SK-N-SH treated with all-trans-retinoic acid at 6 μM for 48 hours (cell line): ENCODE data around the gene FBXL17.

Source experiments
- ATAC-seq: fragments of 200-7000 bp; cut with Tn5 transposase; 3 replicates; pipeline ENCODE4 v1.9.1; 2020; ENCODE audit warnings: mild to moderate bottlenecking, moderate library complexity
- ARNTL ChIP-seq: fragments of 450-650 bp; formaldehyde crosslinking; IDR thresholded peaks from 2 replicates; pipeline ENCODE4 v1.5.0; 2020; ENCODE audit warnings: low read depth, mild to moderate bottlenecking, moderate library complexity, borderline replicate concordance
- BACH2 ChIP-seq: fragments of 250-450 bp; sonication (Bioruptor Pico); IDR thresholded peaks from 2 replicates; pipeline ENCODE4 v1.9.0; 2021; ENCODE audit warnings: mild to moderate bottlenecking, borderline replicate concordance
- CREB5 ChIP-seq: fragments of 250-450 bp; sonication (Bioruptor Pico); IDR thresholded peaks from 2 replicates; pipeline ENCODE4 v1.5.1; 2020; ENCODE audit warnings: low read depth, mild to moderate bottlenecking, moderate library complexity
- ESRRG ChIP-seq: fragments of 250-450 bp; sonication (Bioruptor Pico); IDR thresholded peaks from 2 replicates; pipeline ENCODE4 v1.6.1; 2021; ENCODE audit warnings: mild to moderate bottlenecking
- GLIS3 ChIP-seq: fragments of 250-450 bp; sonication (Bioruptor Pico); IDR thresholded peaks from 2 replicates; pipeline ENCODE4 v1.5.0; 2020; ENCODE audit warnings: mild to moderate bottlenecking, moderate library complexity
- ISL1 ChIP-seq: fragments of 250-450 bp; sonication (Bioruptor Pico); IDR thresholded peaks from 2 replicates; pipeline ENCODE4 v2.1.2; 2022; ENCODE audit warnings: mild to moderate bottlenecking, moderate library complexity
- OSR1 ChIP-seq: fragments of 250-450 bp; sonication (Bioruptor Pico); IDR thresholded peaks from 2 replicates; pipeline ENCODE4 v1.8.0; 2022; ENCODE audit warnings: moderate library complexity, mild to moderate bottlenecking, inconsistent platforms
- RARB ChIP-seq: fragments of 250-450 bp; sonication (Bioruptor Pico); IDR thresholded peaks from 2 replicates; pipeline ENCODE4 v1.8.0; 2021; ENCODE audit warnings: mild to moderate bottlenecking, moderate library complexity
- TCF4 ChIP-seq: fragments of 250-450 bp; sonication (Bioruptor Pico); IDR thresholded peaks from 2 replicates; pipeline ENCODE4 v1.8.0; 2021; ENCODE audit warnings: mild to moderate bottlenecking, moderate library complexity, borderline replicate concordance
- TOX ChIP-seq: fragments of 250-450 bp; sonication (Bioruptor Pico); IDR thresholded peaks from 2 replicates; pipeline ENCODE4 v1.8.0; 2021; ENCODE audit warnings: mild to moderate bottlenecking, moderate library complexity, borderline replicate concordance
- ZC3H10 ChIP-seq: fragments of 250-450 bp; sonication (Bioruptor Pico); IDR thresholded peaks from 2 replicates; pipeline ENCODE4 v1.5.1; 2021; ENCODE audit warnings: mild to moderate bottlenecking, moderate library complexity
- ZFP3 ChIP-seq: fragments of 250-450 bp; sonication (Bioruptor Pico); IDR thresholded peaks from 2 replicates; pipeline ENCODE4 v1.5.0; 2020; ENCODE audit warnings: mild to moderate bottlenecking, moderate library complexity
- ZFP30 ChIP-seq: fragments of 450-650 bp; formaldehyde crosslinking; IDR thresholded peaks from 2 replicates; pipeline ENCODE4 v1.5.0; 2022; ENCODE audit warnings: mild to moderate bottlenecking, moderate library complexity
- ZNF565 ChIP-seq: fragments of 450-650 bp; formaldehyde crosslinking; conservative IDR thresholded peaks from 2 replicates; pipeline ENCODE4 v1.5.0; 2020; ENCODE audit warnings: low read depth, mild to moderate bottlenecking, moderate library complexity
- ZNF70 ChIP-seq: fragments of 450-650 bp; formaldehyde crosslinking; IDR thresholded peaks from 2 replicates; pipeline ENCODE4 v1.5.0; 2020; ENCODE audit warnings: mild to moderate bottlenecking, moderate library complexity
- ZNF8 ChIP-seq: fragments of 450-650 bp; formaldehyde crosslinking; IDR thresholded peaks from 2 replicates; pipeline ENCODE4 v1.5.0; 2020; ENCODE audit warnings: mild to moderate bottlenecking, moderate library complexity
- TF ChIP-seq, protein P1 (sequence below): fragments of 250-450 bp; sonication (Bioruptor Pico); IDR thresholded peaks from 2 replicates; pipeline ENCODE4 v1.8.0; 2021; ENCODE audit warnings: low read depth, mild to moderate bottlenecking, moderate library complexity, borderline replicate concordance
- TF ChIP-seq, protein P2 (sequence below): fragments of 250-450 bp; sonication (Bioruptor Pico); IDR thresholded peaks from 2 replicates; pipeline ENCODE4 v1.5.1; 2021; ENCODE audit warnings: mild to moderate bottlenecking, moderate library complexity
- TF ChIP-seq, protein P3 (sequence below): fragments of 250-450 bp; sonication (Bioruptor Pico); IDR thresholded peaks from 2 replicates; pipeline ENCODE4 v1.5.0; 2020; ENCODE audit warnings: mild to moderate bottlenecking, moderate library complexity

FBXL17 gene

GRCh38 chr5:107858788-107859187 is 523.1 kb downstream of the FBXL17 start (continued):
- TF ChIP-seq ZNF565 (no peak), ZFP3 (CRISPR knock-in tag) (no peak), TOX (CRISPR knock-in tag) (no peak), RARB (CRISPR knock-in tag) (no peak), ZNF8 (CRISPR knock-in tag) (no peak), ISL1 (CRISPR knock-in tag) (no peak), CREB5 (no peak), TCF4 (CRISPR knock-in tag) (no peak)
- TF ChIP-seq, protein P1, sequence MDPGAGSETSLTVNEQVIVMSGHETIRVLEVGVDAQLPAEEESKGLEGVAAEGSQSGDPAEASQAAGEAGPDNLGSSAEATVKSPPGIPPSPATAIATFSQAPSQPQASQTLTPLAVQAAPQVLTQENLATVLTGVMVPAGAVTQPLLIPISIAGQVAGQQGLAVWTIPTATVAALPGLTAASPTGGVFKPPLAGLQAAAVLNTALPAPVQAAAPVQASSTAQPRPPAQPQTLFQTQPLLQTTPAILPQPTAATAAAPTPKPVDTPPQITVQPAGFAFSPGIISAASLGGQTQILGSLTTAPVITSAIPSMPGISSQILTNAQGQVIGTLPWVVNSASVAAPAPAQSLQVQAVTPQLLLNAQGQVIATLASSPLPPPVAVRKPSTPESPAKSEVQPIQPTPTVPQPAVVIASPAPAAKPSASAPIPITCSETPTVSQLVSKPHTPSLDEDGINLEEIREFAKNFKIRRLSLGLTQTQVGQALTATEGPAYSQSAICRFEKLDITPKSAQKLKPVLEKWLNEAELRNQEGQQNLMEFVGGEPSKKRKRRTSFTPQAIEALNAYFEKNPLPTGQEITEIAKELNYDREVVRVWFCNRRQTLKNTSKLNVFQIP (CRISPR knock-in tag): no peak
- TF ChIP-seq, all 23 proteins: peak for 0

GRCh38 chr5:107858324-107858723 is 523.6 kb downstream of the FBXL17 start:
- TF ChIP-seq, protein P2, sequence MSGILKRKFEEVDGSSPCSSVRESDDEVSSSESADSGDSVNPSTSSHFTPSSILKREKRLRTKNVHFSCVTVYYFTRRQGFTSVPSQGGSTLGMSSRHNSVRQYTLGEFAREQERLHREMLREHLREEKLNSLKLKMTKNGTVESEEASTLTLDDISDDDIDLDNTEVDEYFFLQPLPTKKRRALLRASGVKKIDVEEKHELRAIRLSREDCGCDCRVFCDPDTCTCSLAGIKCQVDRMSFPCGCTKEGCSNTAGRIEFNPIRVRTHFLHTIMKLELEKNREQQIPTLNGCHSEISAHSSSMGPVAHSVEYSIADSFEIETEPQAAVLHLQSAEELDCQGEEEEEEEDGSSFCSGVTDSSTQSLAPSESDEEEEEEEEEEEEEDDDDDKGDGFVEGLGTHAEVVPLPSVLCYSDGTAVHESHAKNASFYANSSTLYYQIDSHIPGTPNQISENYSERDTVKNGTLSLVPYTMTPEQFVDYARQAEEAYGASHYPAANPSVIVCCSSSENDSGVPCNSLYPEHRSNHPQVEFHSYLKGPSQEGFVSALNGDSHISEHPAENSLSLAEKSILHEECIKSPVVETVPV: no peak
- TF ChIP-seq, protein P1 (CRISPR knock-in tag): no peak
- TF ChIP-seq ZC3H10 (CRISPR knock-in tag): no peak
- no peak for TF ChIP-seq BACH2 (CRISPR knock-in tag)
- TF ChIP-seq ARNTL: no peak
- no peak for TF ChIP-seq ESRRG (CRISPR knock-in tag)
- TF ChIP-seq GLIS3: no peak
- TF ChIP-seq ZNF8 (CRISPR knock-in tag): no peak
- no peak for TF ChIP-seq ZFP3 (CRISPR knock-in tag)
- TF ChIP-seq ZFP30 (CRISPR knock-in tag): no peak
- no peak for TF ChIP-seq ZNF70 (CRISPR knock-in tag)
- no peak for TF ChIP-seq OSR1 (CRISPR knock-in tag)
- TF ChIP-seq, protein P3, sequence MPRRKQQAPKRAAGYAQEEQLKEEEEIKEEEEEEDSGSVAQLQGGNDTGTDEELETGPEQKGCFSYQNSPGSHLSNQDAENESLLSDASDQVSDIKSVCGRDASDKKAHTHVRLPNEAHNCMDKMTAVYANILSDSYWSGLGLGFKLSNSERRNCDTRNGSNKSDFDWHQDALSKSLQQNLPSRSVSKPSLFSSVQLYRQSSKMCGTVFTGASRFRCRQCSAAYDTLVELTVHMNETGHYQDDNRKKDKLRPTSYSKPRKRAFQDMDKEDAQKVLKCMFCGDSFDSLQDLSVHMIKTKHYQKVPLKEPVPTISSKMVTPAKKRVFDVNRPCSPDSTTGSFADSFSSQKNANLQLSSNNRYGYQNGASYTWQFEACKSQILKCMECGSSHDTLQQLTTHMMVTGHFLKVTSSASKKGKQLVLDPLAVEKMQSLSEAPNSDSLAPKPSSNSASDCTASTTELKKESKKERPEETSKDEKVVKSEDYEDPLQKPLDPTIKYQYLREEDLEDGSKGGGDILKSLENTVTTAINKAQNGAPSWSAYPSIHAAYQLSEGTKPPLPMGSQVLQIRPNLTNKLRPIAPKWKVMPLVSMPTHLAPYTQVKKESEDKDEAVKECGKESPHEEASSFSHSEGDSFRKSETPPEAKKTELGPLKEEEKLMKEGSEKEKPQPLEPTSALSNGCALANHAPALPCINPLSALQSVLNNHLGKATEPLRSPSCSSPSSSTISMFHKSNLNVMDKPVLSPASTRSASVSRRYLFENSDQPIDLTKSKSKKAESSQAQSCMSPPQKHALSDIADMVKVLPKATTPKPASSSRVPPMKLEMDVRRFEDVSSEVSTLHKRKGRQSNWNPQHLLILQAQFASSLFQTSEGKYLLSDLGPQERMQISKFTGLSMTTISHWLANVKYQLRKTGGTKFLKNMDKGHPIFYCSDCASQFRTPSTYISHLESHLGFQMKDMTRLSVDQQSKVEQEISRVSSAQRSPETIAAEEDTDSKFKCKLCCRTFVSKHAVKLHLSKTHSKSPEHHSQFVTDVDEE (CRISPR knock-in tag): no peak
- no peak for TF ChIP-seq TCF4 (CRISPR knock-in tag)
- ATAC-seq: no peak

DNA sequence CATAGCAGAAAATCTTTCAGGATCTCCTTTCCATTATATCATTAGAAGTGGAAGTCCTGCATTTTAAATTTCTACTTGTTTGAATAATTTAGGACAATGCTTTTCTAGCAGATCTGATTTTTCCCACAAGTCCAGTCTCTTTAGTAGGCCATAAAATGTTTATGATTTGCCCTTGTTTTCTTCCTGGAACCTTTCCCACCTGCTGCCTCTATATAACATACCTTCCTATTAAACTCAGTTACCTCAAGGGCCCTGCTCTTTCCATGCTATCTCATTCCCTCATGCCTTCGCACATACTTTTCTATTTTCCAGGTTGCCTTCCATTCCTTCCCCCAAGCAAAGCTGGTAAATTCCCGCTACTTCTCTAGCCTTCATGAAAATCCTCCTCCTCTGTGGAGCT is 524.1 kb downstream of the FBXL17 start:
- no peak for ATAC-seq
- TF ChIP-seq, protein P2: no peak
- TF ChIP-seq ESRRG (CRISPR knock-in tag): no peak
- no peak for TF ChIP-seq GLIS3
- no peak for TF ChIP-seq ZNF8 (CRISPR knock-in tag)
